ENCODE data around the gene MATN4. TPM values are rescaled to one million over a fixed set of nuclear protein-coding genes. Genes with fewer than 3 reads are reported as not detected.
A peak's percentile ranks its signal among the peaks of the same experiment; 100 is the strongest.

The MATN4 gene
- total RNA-seq, 1 donor from 2014 or later = not detected

GRCh38 chr20:45301824-45302271, 6.3 kb downstream of the MATN4 start:
- H3K4me1 Mint-ChIP-seq = peaks cover 3% of the 10 kb centered on the region
- H3K36me3 Mint-ChIP-seq (ENCODE audit: low read depth) = no peaks in the 10 kb centered on the region
- no peak for TF ChIP-seq CTCF (IDR thresholded peaks at IDR 0.05)
- ChIA-PET CTCF (interaction anchor here (4.2 kb wide), 1 partner anchor 9 kb away, joined by 45 read pairs; no protein-coding TSS in a partner anchor), POLR2A (no interaction called here)
- ATAC-seq (ENCODE audit: low read depth) (no peak), DNase-seq (no peak)
- no peak overlapping the region for H3K4me3 Mint-ChIP-seq
- H3K27me3 Mint-ChIP-seq = peaks cover 47% of the 10 kb centered on the region
- no peak overlapping the region for H3K27ac Mint-ChIP-seq
- H3K9me3 Mint-ChIP-seq = no peaks in the 10 kb centered on the region
- intact Hi-C loops (cut with micrococcal nuclease) = no loop called here

GRCh38 chr20:45300961-45301360, 7.1 kb downstream of the MATN4 start:
- CTCF ChIA-PET = interaction anchor here (1.1 to 1.5 kb wide), 2 partner anchors 11 to 26 kb away, joined by 3 to 6 read pairs; no protein-coding TSS in a partner anchor
- POLR2A ChIA-PET = no interaction called here
- TF ChIP-seq CTCF (IDR thresholded peaks at IDR 0.05) = no peak
- intact Hi-C loops (cut with micrococcal nuclease) = no loop called here
- H3K4me3 Mint-ChIP-seq = no peak overlapping the region
- no peaks in the 10 kb centered on the region for H3K4me1 Mint-ChIP-seq
- peaks cover 47% of the 10 kb centered on the region for H3K27me3 Mint-ChIP-seq
- no peak overlapping the region for H3K27ac Mint-ChIP-seq
- no peaks in the 10 kb centered on the region for H3K36me3 Mint-ChIP-seq (ENCODE audit: low read depth)
- peak; percentile 71 for ATAC-seq (ENCODE audit: low read depth)
- no peak for DNase-seq
- H3K9me3 Mint-ChIP-seq = no peaks in the 10 kb centered on the region

- Mint-ChIP-seq H3K27me3 (peaks cover 42% of the 10 kb centered on the region), H3K36me3 (ENCODE audit: low read depth) (no peaks in the 10 kb centered on the region), H3K9me3 (no peaks in the 10 kb centered on the region), H3K4me1 (no peaks in the 10 kb centered on the region), H3K27ac (no peak overlapping the region), H3K4me3 (no peak overlapping the region)
- ATAC-seq (ENCODE audit: low read depth) (no peak), DNase-seq (no peak)
- CTCF ChIA-PET = no interaction called here
- intact Hi-C loops (cut with micrococcal nuclease) = loop anchor here (10.0 kb wide), 2 partner anchors 415 to 1085 kb away; partner anchors contain the start of genes OSER1 and YWHAB
- POLR2A ChIA-PET = no interaction called here
- no peak for TF ChIP-seq CTCF (IDR thresholded peaks at IDR 0.05)
These were observed 8.3 kb downstream of the MATN4 start for GRCh38 chr20:45299786-45300185.

- CTCF ChIA-PET = interaction anchor here (0.7 kb wide), 1 partner anchor 18 kb away, joined by 4 read pairs; no protein-coding TSS in a partner anchor
- no peaks in the 10 kb centered on the region for H3K9me3 Mint-ChIP-seq
- no peak overlapping the region for H3K4me3 Mint-ChIP-seq
- DNase-seq (no peak), ATAC-seq (ENCODE audit: low read depth) (no peak)
- no peak for TF ChIP-seq CTCF (IDR thresholded peaks at IDR 0.05)
- intact Hi-C loops (cut with micrococcal nuclease) = loop anchor here (10.0 kb wide), 2 partner anchors 413 to 1083 kb away; partner anchors contain the start of genes OSER1 and YWHAB
- no peak overlapping the region for H3K27ac Mint-ChIP-seq
- POLR2A ChIA-PET = no interaction called here
- H3K27me3 Mint-ChIP-seq = peaks cover 34% of the 10 kb centered on the region
- H3K4me1 Mint-ChIP-seq = peaks cover 10% of the 10 kb centered on the region
- no peaks in the 10 kb centered on the region for H3K36me3 Mint-ChIP-seq (ENCODE audit: low read depth)
These were observed 10.2 kb downstream of the MATN4 start for GRCh38 chr20:45297786-45298497.

GRCh38 chr20:45294659-45295058, 13.4 kb downstream of the MATN4 start:
- CTCF ChIA-PET = interaction anchor here (0.6 to 5.6 kb wide), 14 partner anchors 9 to 476 kb away, joined by 3 to 45 read pairs (median 4); partner anchors contain the start of genes KCNS1 and SYS1
- Mint-ChIP-seq H3K27me3 (peaks cover 29% of the 10 kb centered on the region), H3K36me3 (ENCODE audit: low read depth) (no peaks in the 10 kb centered on the region), H3K9me3 (no peaks in the 10 kb centered on the region), H3K27ac (no peak overlapping the region), H3K4me1 (peaks cover 21% of the 10 kb centered on the region), H3K4me3 (no peak overlapping the region)
- intact Hi-C loops (cut with micrococcal nuclease) = loop anchor here (5.0 to 10.0 kb wide), 3 partner anchors 157 to 1080 kb away; partner anchors contain the start of genes OSER1 and YWHAB
- DNase-seq = no peak
- POLR2A ChIA-PET = interaction anchor here (1.6 kb wide), 1 partner anchor 68 kb away, joined by 6 read pairs; the partner anchor contains the start of gene SYS1
- ATAC-seq (ENCODE audit: low read depth) = no peak
- TF ChIP-seq CTCF (IDR thresholded peaks at IDR 0.05) = no peak
